CD14-positive monocyte (primary cell): ENCODE measurements around the gene KLRF1. TPM values are rescaled to one million over a fixed set of nuclear protein-coding genes. Genes with fewer than 3 reads are reported as not detected.

Experiments used
- DNase-seq, 3 donors: peaks; one replicate each; pipeline ENCODE4 v3.0.0-alpha.2; 2011 to 2022
- H2AFZ ChIP-seq: 2 replicates; pipeline ENCODE4 v1.6.0; 2012; ENCODE audit warnings: mild to moderate bottlenecking, low read depth, low read length, inconsistent platforms; ENCODE audit not compliant: insufficient read depth, poor library complexity, severe bottlenecking
- H3K27ac ChIP-seq, 2 donors: 1 replicate in 1 of 2; 2 replicates in 1 of 2; pipeline ENCODE4 v1.5.1; 2012 to 2013; ENCODE audit warnings: low read length in 2 of 2, control low read depth in 1 of 2, inconsistent platforms in 1 of 2, low read depth in 1 of 2, mild to moderate bottlenecking in 1 of 2
- H3K27me3 ChIP-seq, 2 donors: one replicate each; pipeline versions ENCODE4 v1.6.0 to v1.6.1; 2011 to 2013; ENCODE audit warnings: low read length in 2 of 2; ENCODE audit not compliant: control insufficient read depth in 2 of 2, insufficient read depth in 2 of 2
- H3K36me3 ChIP-seq, 2 donors: replicated peaks in 1 of 2; 1 replicate in 1 of 2; 2 replicates in 1 of 2; pipeline versions ENCODE4 v1.5.1 to v1.6.1; 2012 to 2013; ENCODE audit warnings: low read length in 2 of 2, control low read depth in 1 of 2, inconsistent platforms in 1 of 2, mild to moderate bottlenecking in 1 of 2; ENCODE audit not compliant: insufficient read depth in 2 of 2, control insufficient read depth in 1 of 2
- H3K4me1 ChIP-seq, 2 donors: 1 replicate in 1 of 2; 2 replicates in 1 of 2; pipeline versions ENCODE4 v1.5.1 to v1.6.1; 2012 to 2013; ENCODE audit warnings: low read length in 2 of 2, control low read depth in 1 of 2, inconsistent platforms in 1 of 2, mild to moderate bottlenecking in 1 of 2, moderate library complexity in 1 of 2; ENCODE audit not compliant: insufficient read depth in 2 of 2, control insufficient read depth in 1 of 2
- H3K4me2 ChIP-seq: replicated peaks from 2 replicates; pipeline ENCODE3; 2012; ENCODE audit warnings: low read length, moderate library complexity, mild to moderate bottlenecking; ENCODE audit not compliant: poor library complexity, severe bottlenecking; ENCODE audit errors: extremely low read depth
- H3K4me3 ChIP-seq, 3 experiments: fragments of 200-600 bp in 1 of 3; sonication (generic) in 1 of 3; replicated peaks in 1 of 3; 1 replicate in 2 of 3; 2 replicates in 1 of 3; pipeline ENCODE4 v1.5.1; 2011 to 2013; ENCODE audit warnings: low read length in 3 of 3, mild to moderate bottlenecking in 3 of 3, control low read depth in 2 of 3, low read depth in 2 of 3, inconsistent platforms in 1 of 3, moderate library complexity in 1 of 3
- H3K79me2 ChIP-seq: 2 replicates; pipeline ENCODE4 v1.6.0; 2012; ENCODE audit warnings: mild to moderate bottlenecking, control low read depth, inconsistent platforms, low read length, moderate library complexity; ENCODE audit not compliant: insufficient read depth
- H3K9ac ChIP-seq: 2 replicates; pipeline ENCODE4 v1.6.0; 2017; ENCODE audit warnings: low read length, mild to moderate bottlenecking; ENCODE audit not compliant: insufficient read depth, poor library complexity, severe bottlenecking
- H3K9me3 ChIP-seq, 2 donors: replicated peaks in 1 of 2; 1 replicate in 1 of 2; 2 replicates in 1 of 2; pipeline versions ENCODE4 v1.5.1 to v1.6.1; 2012 to 2013; ENCODE audit warnings: low read length in 2 of 2, control low read depth in 1 of 2; ENCODE audit not compliant: control insufficient read depth in 1 of 2, insufficient read depth in 1 of 2
- H4K20me1 ChIP-seq: 2 replicates; pipeline ENCODE4 v1.6.0; 2012; ENCODE audit warnings: mild to moderate bottlenecking, low read length, control low read depth, moderate library complexity; ENCODE audit not compliant: insufficient read depth
- H3K27ac Mint-ChIP-seq, 7 donors: one replicate each; pipeline ENCODE4 v1.8.0; 2020; ENCODE audit warnings: mild to moderate bottlenecking in 7 of 7, mixed read lengths in 7 of 7, moderate library complexity in 6 of 7, inconsistent platforms in 2 of 7
- H3K27me3 Mint-ChIP-seq, 3 donors: one replicate each; pipeline ENCODE4 v1.8.0; 2021 to 2022; ENCODE audit warnings: low read depth in 3 of 3, mild to moderate bottlenecking in 3 of 3, mixed read lengths in 3 of 3, moderate library complexity in 3 of 3, inconsistent platforms in 1 of 3
- H3K36me3 Mint-ChIP-seq, 2 donors: one replicate each; pipeline ENCODE4 v1.8.0; 2020; ENCODE audit warnings: mixed read lengths in 2 of 2, inconsistent platforms in 1 of 2, mild to moderate bottlenecking in 1 of 2
- H3K4me1 Mint-ChIP-seq: one replicate; pipeline ENCODE4 v1.8.0; 2020; ENCODE audit warnings: mild to moderate bottlenecking, mixed read lengths
- H3K4me3 Mint-ChIP-seq, 2 donors: one replicate each; pipeline ENCODE4 v1.8.0; 2020; ENCODE audit warnings: mild to moderate bottlenecking in 2 of 2, mixed read lengths in 2 of 2, moderate library complexity in 1 of 2
- H3K9me3 Mint-ChIP-seq, 7 donors: one replicate each; pipeline ENCODE4 v1.8.0; 2020 to 2022; ENCODE audit warnings: mixed read lengths in 7 of 7, mild to moderate bottlenecking in 6 of 7, moderate library complexity in 6 of 7, inconsistent platforms in 2 of 7
- WGBS: methylation state at CpG from one replicate; pipeline ENCODE4 v1.1.5; 2013; ENCODE audit warnings: missing lambda C conversion rate; ENCODE audit not compliant: insufficient coverage; 5-methylcytosine and 5-hydroxymethylcytosine counted together
- intact Hi-C, 2 donors: fragments of 100-400 bp; cut with micrococcal nuclease; formaldehyde crosslinking; loops; one replicate each; pipeline versions ENCODE4 v1.15.0 to v1.15.1; 2023
- polyA plus RNA-seq, 3 donors: library from polyadenylated mRNA; depleted of rRNA in 1 of 3; unstranded in 2 of 3; stranded (reverse) in 1 of 3; fragments of 300-500 nt in 2 of 3; fragments of >200 nt in 1 of 3; fragmentation: Illumina TruSeq in 2 of 3; gene quantifications; 1 replicate in 2 of 3; 2 replicates in 1 of 3; pipeline ENCODE4 v1.2.3, GENCODE V29; 2012 to 2021
- TF ChIP-seq, protein P1 (sequence below): fragments of 200-600 bp; IDR thresholded peaks from one replicate; pipeline ENCODE4 v1.8.0; 2022; ENCODE audit warnings: antibody characterized with exemption, mild to moderate bottlenecking

Gene KLRF1
- polyA plus RNA-seq, 3 donors, result 0.45 to 2.2 (median 1.0) TPM

DNA sequence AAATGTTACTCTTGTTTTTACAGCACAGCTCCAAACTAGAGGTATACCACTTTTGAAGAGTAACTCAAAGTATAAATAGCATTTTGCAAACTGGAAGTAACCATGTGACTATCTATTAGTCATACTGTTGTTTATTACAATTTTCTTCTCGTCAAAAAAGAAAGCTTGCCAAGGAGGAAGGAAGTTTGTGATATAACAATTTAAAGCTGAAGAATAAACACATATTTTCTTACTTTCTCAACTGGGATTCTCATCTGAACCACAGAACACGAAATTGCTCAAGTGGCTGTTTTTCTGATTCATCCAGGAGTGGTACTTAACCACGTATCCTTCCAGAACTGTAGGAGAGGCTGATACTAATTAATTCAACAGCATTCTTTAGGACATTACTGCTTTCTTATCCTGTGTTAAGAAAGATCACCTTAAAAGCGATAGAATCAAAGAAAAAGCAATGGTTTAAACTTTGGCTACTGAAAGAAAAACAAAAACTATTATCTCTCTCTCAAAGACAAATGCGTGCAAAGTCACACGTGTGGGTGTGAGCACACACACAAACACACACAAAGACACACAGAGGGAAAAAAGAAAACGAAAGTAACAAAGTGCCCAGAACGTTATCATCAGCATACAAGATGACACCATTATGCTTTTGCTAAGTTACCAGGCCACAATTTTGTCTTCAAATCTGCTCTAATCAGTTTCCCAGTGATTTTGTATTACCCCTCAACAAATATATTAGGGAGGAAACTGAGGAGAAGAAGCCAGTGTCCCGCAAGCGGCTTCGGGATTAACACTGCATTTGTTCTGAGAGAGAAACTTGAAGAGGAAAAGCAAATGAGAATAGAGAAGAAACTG is 42.3 kb downstream of the KLRF1 start, which contains the start of gene CLEC2B:
CLEC2B (minus strand) TSS at position 48 of the 855 bp plus-strand sequence.
- WGBS, result 0% methylated on average over 2 of the region's 11 CpGs
- Histone ChIP-seq H3K4me2 (peak within 1 kb of the TSS; percentile 73), H2AFZ (peak within 1 kb of the TSS; percentile 87), H3K4me3 (peak within 1 kb of the TSS; percentile 81 to 100 (median 83)), H3K36me3 (no peaks in the 10 kb centered on the region), H3K9me3 (no peaks in the 10 kb centered on the region), H3K9ac (peak within 1 kb of the TSS; percentile 79), H3K4me1 (peaks cover 17 to 28% of the 10 kb centered on the region in 2 donors), H3K79me2 (peaks cover 46% of the 10 kb centered on the region), H4K20me1 (peaks cover 29% of the 10 kb centered on the region), H3K27ac (peak within 1 kb of the TSS; percentile 77 to 94), H3K27me3 (no peaks in the 10 kb centered on the region)
- Mint-ChIP-seq H3K36me3 (peaks cover 4 to 6% of the 10 kb centered on the region in 2 donors), H3K27ac (peak within 1 kb of the TSS; percentile 95 to 99 (median 96)), H3K4me1 (peaks cover 25% of the 10 kb centered on the region), H3K9me3 (peaks cover 0 to 4% (median 2%) of the 10 kb centered on the region in 7 donors), H3K4me3 (peak within 1 kb of the TSS; percentile 83 to 91), H3K27me3 (no peaks in the 10 kb centered on the region)
- intact Hi-C loops, result loop anchor here in 1 of 2 donors (10.0 kb wide), 3 partner anchors 75 to 345 kb away; partner anchors contain the start of genes CLEC7A and GABARAPL1
- TF ChIP-seq, protein P1, sequence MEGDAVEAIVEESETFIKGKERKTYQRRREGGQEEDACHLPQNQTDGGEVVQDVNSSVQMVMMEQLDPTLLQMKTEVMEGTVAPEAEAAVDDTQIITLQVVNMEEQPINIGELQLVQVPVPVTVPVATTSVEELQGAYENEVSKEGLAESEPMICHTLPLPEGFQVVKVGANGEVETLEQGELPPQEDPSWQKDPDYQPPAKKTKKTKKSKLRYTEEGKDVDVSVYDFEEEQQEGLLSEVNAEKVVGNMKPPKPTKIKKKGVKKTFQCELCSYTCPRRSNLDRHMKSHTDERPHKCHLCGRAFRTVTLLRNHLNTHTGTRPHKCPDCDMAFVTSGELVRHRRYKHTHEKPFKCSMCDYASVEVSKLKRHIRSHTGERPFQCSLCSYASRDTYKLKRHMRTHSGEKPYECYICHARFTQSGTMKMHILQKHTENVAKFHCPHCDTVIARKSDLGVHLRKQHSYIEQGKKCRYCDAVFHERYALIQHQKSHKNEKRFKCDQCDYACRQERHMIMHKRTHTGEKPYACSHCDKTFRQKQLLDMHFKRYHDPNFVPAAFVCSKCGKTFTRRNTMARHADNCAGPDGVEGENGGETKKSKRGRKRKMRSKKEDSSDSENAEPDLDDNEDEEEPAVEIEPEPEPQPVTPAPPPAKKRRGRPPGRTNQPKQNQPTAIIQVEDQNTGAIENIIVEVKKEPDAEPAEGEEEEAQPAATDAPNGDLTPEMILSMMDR, result no peak
- peak; percentile 74 to 85 (median 83) for DNase-seq

DNA sequence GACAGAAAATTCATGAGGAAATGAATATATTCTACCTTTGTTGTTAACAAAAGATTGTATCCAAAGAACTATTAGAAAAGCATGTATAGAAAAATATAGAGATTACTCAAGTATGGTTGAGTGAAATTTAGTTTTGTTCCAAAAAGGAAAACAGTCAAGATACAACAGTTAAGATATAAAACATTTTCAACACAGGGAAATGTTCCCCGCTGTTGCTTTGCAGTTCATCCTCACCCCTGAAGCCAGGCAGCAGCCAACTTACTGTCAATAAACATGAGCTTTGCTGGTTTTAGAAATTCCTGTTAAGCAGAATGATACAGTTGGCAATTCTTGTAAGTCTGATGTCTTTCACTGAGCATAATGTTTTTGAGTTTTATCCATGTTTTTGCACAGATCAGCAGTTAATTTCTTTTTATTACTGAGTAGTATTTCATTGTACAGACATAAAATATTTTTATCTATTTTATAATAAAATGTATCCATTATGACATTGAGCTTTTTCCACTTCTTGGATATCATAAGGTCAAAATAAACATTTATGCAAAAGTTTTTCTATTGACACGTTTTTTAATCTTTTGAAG is 43.1 kb downstream of the KLRF1 start:
- no CpG with 5 or more reads among the region's 2 CpGs for WGBS
- H3K27me3 ChIP-seq, result no peaks in the 10 kb centered on the region
- TF ChIP-seq, protein P1, result no peak
- peaks cover 10 to 20% of the 10 kb centered on the region in 2 donors for H3K4me1 ChIP-seq
- Mint-ChIP-seq H3K27ac (peak overlapping the region; percentile 95 to 99 (median 96)), H3K4me3 (peak overlapping the region; percentile 83 to 91), H3K27me3 (no peaks in the 10 kb centered on the region), H3K36me3 (peaks cover 0 to 4% of the 10 kb centered on the region in 2 donors), H3K9me3 (peaks cover 0 to 7% (median 5%) of the 10 kb centered on the region in 7 donors), H3K4me1 (peaks cover 17% of the 10 kb centered on the region)
- H3K4me2 ChIP-seq, result peak overlapping the region; percentile 73
- H4K20me1 ChIP-seq, result peaks cover 21% of the 10 kb centered on the region
- intact Hi-C loops, result loop anchor here in 1 of 2 donors (10.0 kb wide), 1 partner anchor 264 kb away; the partner anchor contains the start of gene CLEC7A
- no peaks in the 10 kb centered on the region for H3K36me3 ChIP-seq
- H3K9me3 ChIP-seq, result no peaks in the 10 kb centered on the region
- no peak for DNase-seq
- peak overlapping the region; percentile 79 for H3K9ac ChIP-seq
- peaks cover 38% of the 10 kb centered on the region for H3K79me2 ChIP-seq
- peak overlapping the region; percentile 77 to 94 for H3K27ac ChIP-seq
- H3K4me3 ChIP-seq, result peak overlapping the region; percentile 81 to 100 (median 83)
- peak overlapping the region; percentile 87 for H2AFZ ChIP-seq
